ENCODE data around the gene TAX1BP1.

TAX1BP1 gene

GRCh38 chr7:27739909-27740448, at the start of gene TAX1BP1:
Gene TAX1BP1, plus strand, starts transcription at chr7:27740162. Its CDS starts 8,363 bp downstream, at chr7:27748525.
- peak; percentile 86 for DNase-seq (ENCODE audit: low read depth, low spot score)

- DNase-seq (ENCODE audit: low read depth, low spot score), result no peak
Measured at GRCh38 chr7:27690649-27691048, 49.3 kb upstream of the TAX1BP1 start.

GRCh38 chr7:27693794-27694193, 46.2 kb upstream of the TAX1BP1 start:
- DNase-seq (ENCODE audit: low read depth, low spot score), result no peak

GRCh38 chr7:27695096-27695495, 44.9 kb upstream of the TAX1BP1 start:
- no peak for DNase-seq (ENCODE audit: low read depth, low spot score)

GRCh38 chr7:27697861-27698430, 42.0 kb upstream of the TAX1BP1 start:
- no peak for DNase-seq (ENCODE audit: low read depth, low spot score)

DNA sequence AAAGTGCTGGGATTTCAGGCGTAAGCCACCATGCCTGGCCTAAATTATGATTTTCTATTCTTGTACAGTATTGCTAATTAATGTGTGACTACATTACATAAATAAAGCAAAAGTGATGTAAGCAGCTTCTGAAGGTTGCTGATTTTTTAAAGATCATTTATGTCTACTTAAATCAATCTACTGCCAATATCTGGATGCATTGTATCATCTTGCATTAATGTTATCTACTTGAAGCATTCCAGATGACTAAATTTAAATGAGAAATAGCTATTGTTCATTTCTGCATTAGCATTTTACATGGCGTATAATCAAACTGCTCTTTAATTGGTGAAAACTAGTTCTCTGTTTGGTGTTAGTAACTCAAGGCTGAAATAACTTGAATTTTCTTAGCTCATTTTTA, 40.2 kb upstream of the TAX1BP1 start:
- DNase-seq (ENCODE audit: low read depth, low spot score), result no peak

GRCh38 chr7:27700501-27700900, 39.5 kb upstream of the TAX1BP1 start:
- no peak for DNase-seq (ENCODE audit: low read depth, low spot score)

DNA sequence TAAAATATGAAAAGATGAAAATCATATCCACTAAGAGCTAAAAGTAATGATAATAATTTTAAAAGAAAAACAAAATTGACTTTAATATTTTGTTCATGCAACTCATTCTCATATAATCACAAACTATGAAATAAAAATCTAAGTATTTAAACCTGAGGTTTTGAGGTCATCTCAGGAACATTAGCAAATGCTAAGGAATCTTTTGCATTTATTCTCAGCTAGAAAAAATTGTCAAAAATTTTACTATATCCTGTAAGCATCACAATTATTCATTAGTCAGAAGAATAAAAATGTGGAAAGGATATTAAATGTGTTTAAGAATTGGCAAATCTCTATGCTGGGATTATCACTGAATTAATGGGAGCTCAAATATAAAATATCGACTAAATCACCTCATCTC, 36.8 kb upstream of the TAX1BP1 start:
- DNase-seq (ENCODE audit: low read depth, low spot score), result no peak

DNA sequence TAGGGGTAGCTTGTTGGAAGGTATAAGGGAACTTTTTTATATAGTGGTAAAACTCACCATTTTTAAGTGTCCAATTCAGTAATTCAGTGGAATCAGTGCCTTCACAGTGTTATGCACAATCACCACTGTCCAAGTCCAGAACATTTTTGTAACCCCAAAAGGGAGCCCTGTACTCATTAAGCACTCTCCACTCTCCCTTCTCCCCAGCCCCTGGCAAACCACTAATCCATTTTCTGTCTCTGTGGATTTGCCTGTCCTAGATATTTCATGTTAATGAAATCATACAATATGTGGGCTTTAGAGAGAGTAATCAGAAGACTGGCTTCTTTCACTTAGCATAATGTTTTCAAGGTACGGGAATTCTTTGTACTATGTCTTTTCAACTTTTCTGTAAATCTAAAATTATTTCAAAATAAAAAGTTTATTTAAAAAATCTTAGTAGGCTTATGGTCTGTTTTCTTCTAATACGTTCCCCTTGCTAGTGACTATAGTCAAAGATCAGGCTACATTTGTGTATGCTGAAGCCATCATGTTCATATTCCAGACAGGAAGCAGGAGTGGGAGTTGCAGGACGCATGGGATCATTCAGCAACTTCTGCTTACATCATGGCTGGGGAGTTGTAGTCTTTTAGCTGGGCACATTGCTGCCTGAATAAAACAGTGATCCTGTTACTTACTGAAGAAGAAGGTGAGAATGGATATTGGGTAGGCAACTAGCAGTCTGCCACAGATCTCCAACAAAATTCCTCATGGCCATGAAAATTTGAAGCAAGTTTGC, 35.4 kb upstream of the TAX1BP1 start:
- no peak for DNase-seq (ENCODE audit: low read depth, low spot score)

GRCh38 chr7:27705200-27705594, 34.8 kb upstream of the TAX1BP1 start:
- no peak for DNase-seq (ENCODE audit: low read depth, low spot score)

DNA sequence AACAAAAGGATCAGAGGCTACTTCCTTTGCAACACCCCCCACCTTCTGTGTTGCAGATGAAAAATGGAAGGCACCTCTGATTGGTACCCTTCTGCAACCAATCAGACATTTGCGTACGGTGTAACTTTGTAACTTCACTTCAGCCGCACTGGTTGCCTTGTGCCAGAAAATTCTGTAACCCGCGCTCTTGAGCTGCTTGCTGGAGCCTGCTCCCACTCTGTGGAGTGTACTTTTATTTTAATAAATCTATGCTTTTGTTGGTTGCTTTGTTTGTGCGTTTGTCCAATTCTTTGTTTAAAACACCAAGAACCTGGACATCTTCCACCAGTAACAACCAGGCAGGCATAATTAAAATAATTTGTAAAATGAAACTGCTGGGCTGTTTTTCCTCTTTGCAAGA, 31.5 kb upstream of the TAX1BP1 start:
- no peak for DNase-seq (ENCODE audit: low read depth, low spot score)

DNA sequence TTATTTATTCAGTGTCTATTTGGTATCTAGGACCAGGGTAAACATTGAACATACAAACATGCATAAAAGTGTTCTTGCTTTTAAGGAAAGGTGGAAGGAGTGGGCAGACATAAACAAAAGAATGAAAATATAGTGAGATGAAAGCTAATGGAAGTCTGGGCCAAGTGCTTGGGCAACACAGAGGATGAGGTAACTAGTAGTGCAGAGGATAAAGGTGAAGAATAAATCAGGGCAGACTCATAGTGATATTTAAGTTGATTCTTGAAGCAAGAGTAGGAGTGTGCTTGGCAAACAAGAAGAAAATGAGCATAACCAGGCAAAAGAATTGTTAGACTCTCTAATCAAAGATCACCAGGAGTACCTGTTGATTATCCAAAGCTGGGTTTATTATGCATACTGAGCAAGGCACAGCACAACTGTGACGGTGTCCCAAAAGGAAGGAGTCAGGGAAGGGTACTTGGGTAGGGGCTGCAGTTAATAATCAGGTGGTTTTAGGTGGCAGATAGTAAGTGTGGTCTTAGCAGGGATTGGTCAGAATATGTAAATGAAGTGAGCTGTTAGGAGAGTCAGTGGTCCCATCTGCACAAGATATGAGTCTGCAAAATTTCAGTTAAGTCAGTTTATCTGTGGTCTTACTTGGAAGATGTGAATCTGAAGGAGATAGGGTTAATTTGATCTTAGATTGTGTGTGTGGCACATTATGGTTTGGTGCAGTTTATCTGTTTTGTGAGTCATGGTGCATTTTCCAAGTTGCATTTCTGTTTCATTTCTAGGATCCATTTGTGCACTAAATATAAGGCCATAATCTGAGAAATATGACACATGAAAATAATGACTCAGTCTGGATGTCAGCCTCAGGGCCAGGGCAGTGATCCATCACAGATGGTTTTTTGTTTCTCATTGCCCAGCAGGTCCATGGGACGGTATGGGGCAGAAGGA, 30.6 kb upstream of the TAX1BP1 start:
- DNase-seq (ENCODE audit: low read depth, low spot score), result no peak

- no peak for DNase-seq (ENCODE audit: low read depth, low spot score)
Measured at GRCh38 chr7:27712217-27712616, 27.7 kb upstream of the TAX1BP1 start.

- DNase-seq (ENCODE audit: low read depth, low spot score), result no peak
Measured at GRCh38 chr7:27714831-27715444, 25.0 kb upstream of the TAX1BP1 start.

- DNase-seq (ENCODE audit: low read depth, low spot score), result no peak
Measured at GRCh38 chr7:27723085-27723484, 16.9 kb upstream of the TAX1BP1 start.

GRCh38 chr7:27727058-27727457, 12.9 kb upstream of the TAX1BP1 start:
- DNase-seq (ENCODE audit: low read depth, low spot score), result no peak

DNA sequence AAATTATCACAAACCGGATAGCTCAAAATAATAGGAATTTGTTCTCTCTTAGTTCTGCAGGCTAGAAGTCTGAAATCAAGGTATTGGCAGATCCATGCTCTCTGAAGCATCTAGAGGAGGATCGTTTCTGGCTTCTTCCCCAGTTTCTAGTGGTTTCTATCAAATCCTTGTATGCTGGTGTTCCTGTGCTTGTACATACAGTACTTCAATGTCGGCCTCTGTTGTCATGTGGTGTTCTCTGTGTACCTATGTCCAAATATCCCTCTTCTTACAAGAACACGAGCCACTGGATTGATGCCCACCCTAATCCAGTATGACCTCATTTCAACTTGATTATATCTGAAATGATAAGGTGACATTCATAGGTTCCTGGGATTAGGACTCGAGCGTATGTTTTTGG, 9.8 kb upstream of the TAX1BP1 start:
- DNase-seq (ENCODE audit: low read depth, low spot score), result no peak

- no peak for DNase-seq (ENCODE audit: low read depth, low spot score)
Measured at GRCh38 chr7:27734583-27734982, 5.4 kb upstream of the TAX1BP1 start.

DNA sequence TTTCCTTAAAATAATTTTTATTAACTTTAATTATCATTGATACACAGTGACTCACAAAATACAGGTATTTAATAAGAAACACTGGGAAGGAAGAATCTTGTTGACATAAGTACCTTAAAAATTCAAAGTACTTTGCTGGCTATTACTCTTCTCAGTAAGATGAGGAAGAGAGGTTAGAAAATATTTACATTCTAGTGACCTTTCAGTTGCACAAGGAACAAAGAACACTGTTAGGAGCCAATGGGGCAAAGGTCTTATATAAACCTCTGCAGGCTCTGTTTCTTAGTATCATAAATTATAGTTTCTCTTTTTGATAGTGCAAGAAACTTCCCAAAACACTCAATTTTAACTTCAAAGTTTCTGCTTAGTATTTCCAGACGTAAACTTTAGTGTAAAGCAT, 4.8 kb upstream of the TAX1BP1 start:
- DNase-seq (ENCODE audit: low read depth, low spot score), result no peak

- DNase-seq (ENCODE audit: low read depth, low spot score), result no peak
Measured at GRCh38 chr7:27735831-27736230, 4.1 kb upstream of the TAX1BP1 start.

DNA sequence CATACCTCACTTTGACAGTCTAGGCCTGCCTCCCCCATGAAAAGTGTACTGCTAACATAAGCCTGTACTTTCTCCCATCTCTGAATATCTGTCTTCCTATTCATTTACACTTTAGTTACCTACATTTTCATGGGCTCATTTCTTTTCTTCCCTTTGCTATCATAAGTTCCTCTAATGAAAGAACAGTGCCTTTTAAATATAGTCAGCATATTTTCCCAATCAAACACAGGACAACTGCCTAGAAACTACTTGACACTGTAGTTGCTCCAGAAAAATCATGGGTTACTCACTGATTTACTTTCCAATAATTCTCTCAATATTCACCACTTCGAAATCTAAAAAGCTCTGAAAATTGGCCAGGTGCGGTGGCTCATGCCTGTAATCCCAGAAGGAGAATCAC, 2.8 kb upstream of the TAX1BP1 start:
- DNase-seq (ENCODE audit: low read depth, low spot score), result no peak

DNA sequence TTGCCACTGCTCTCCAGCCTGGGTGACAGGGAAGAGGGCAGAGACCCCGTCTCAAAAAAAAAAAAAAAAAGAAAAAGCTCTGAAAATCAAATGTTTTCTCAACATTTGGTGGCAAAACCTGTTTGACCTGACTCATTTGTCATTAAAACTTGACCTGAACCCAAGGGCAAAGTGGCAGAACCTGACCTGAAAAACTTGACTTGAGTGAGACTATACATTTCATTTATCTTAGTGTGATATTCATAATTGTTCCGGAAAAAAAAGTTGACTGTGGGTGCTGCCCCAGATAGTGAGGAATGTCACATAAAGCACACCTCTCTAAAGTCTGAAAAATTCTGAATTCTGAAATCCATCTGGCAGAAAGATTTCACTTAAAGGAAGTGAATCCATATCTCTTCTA, 2.3 kb upstream of the TAX1BP1 start:
- DNase-seq (ENCODE audit: low read depth, low spot score), result no peak
